ENCODE data around the gene GRIA2.
"Not testable (repeated sequence)": the region's sequence is repeated elsewhere in the genome, so short reads cannot be mapped to it uniquely, and the experiment has no call there.

Gene GRIA2

GRCh38 chr4:157220371-157220881 lies at the start of gene GRIA2:
Gene GRIA2, plus strand, starts transcription at chr4:157220728. Its CDS starts 315 bp downstream, at chr4:157221043.
- no peak for DNase-seq (ENCODE audit: low read depth in 2 of 2)

- DNase-seq (ENCODE audit: low read depth in 2 of 2): no peak
These were observed 48.5 kb upstream of the GRIA2 start for GRCh38 chr4:157172011-157172410.

- not testable (repeated sequence) for DNase-seq (ENCODE audit: low read depth in 2 of 2)
These were observed 40.3 kb upstream of the GRIA2 start for GRCh38 chr4:157180268-157180667.

GRCh38 chr4:157184300-157184699 lies 36.2 kb upstream of the GRIA2 start:
- DNase-seq (ENCODE audit: low read depth in 2 of 2): no peak

GRCh38 chr4:157185363-157185762 lies 35.2 kb upstream of the GRIA2 start:
- no peak for DNase-seq (ENCODE audit: low read depth in 2 of 2)

- DNase-seq (ENCODE audit: low read depth in 2 of 2): no peak
These were observed 25.2 kb upstream of the GRIA2 start for GRCh38 chr4:157195374-157195773.

- no peak for DNase-seq (ENCODE audit: low read depth in 2 of 2)
These were observed 24.5 kb upstream of the GRIA2 start for GRCh38 chr4:157196046-157196445.

GRCh38 chr4:157204634-157205244 lies 15.8 kb upstream of the GRIA2 start:
- DNase-seq (ENCODE audit: low read depth in 2 of 2): no peak

- DNase-seq (ENCODE audit: low read depth in 2 of 2): no peak
These were observed 2.8 kb upstream of the GRIA2 start for GRCh38 chr4:157217708-157218107.

GRCh38 chr4:157219711-157220370 lies 687 bp upstream of the GRIA2 start:
- no peak for DNase-seq (ENCODE audit: low read depth in 2 of 2)

GRCh38 chr4:157221426-157221894 lies 932 bp downstream of the GRIA2 start:
- DNase-seq (ENCODE audit: low read depth in 2 of 2): no peak

- no peak for DNase-seq (ENCODE audit: low read depth in 2 of 2)
These were observed 1.6 kb downstream of the GRIA2 start for GRCh38 chr4:157221895-157222770.

- no peak for DNase-seq (ENCODE audit: low read depth in 2 of 2)
These were observed 2.2 kb downstream of the GRIA2 start for GRCh38 chr4:157222771-157223160.

GRCh38 chr4:157223456-157223855 lies 2.9 kb downstream of the GRIA2 start:
- no peak for DNase-seq (ENCODE audit: low read depth in 2 of 2)

- DNase-seq (ENCODE audit: low read depth in 2 of 2): no peak
These were observed 4.6 kb downstream of the GRIA2 start for GRCh38 chr4:157225096-157225495.

GRCh38 chr4:157226035-157226434 lies 5.5 kb downstream of the GRIA2 start:
- no peak for DNase-seq (ENCODE audit: low read depth in 2 of 2)

GRCh38 chr4:157226601-157227000 lies 6.1 kb downstream of the GRIA2 start:
- no peak for DNase-seq (ENCODE audit: low read depth in 2 of 2)

- no peak for DNase-seq (ENCODE audit: low read depth in 2 of 2)
These were observed 11.0 kb downstream of the GRIA2 start for GRCh38 chr4:157231525-157231924.

GRCh38 chr4:157242871-157243270 lies 22.3 kb downstream of the GRIA2 start:
- no peak for DNase-seq (ENCODE audit: low read depth in 2 of 2)

- DNase-seq (ENCODE audit: low read depth in 2 of 2): no peak
These were observed 23.8 kb downstream of the GRIA2 start for GRCh38 chr4:157244348-157244747.

- no peak for DNase-seq (ENCODE audit: low read depth in 2 of 2)
These were observed 24.8 kb downstream of the GRIA2 start for GRCh38 chr4:157245351-157245750.

- DNase-seq (ENCODE audit: low read depth in 2 of 2): no peak
These were observed 26.4 kb downstream of the GRIA2 start for GRCh38 chr4:157246964-157247363.
